Left lung (tissue), 10 donors: ENCODE measurements around the gene VWA7. TPM values are rescaled to one million over a fixed set of nuclear protein-coding genes. Genes with fewer than 3 reads are reported as not detected.

Source experiments
- ATAC-seq: fragments of 200-7000 bp; cut with Tn5 transposase; one replicate; pipeline ENCODE4 v1.9.1; 2020; ENCODE audit warnings: moderate library complexity
- DNase-seq, 4 donors: peaks; one replicate each; pipeline ENCODE4 v3.0.0-alpha.2; 2013 to 2020
- H3K27ac ChIP-seq, 2 donors: fragments of 200-600 bp; sonication (generic) in 1 of 2; one replicate each; pipeline versions ENCODE4 v1.5.0 to v1.8.0; 2020 to 2021
- H3K27me3 ChIP-seq, 2 donors: fragments of 200-600 bp; sonication (generic) in 1 of 2; one replicate each; pipeline versions ENCODE4 v1.5.0 to v1.8.0; 2020 to 2021
- H3K36me3 ChIP-seq, 2 donors: fragments of 200-600 bp; sonication (generic) in 1 of 2; one replicate each; pipeline versions ENCODE4 v1.5.0 to v1.8.0; 2020 to 2021
- H3K4me1 ChIP-seq, 2 donors: fragments of 200-600 bp; one replicate each; pipeline ENCODE4 v1.8.0; 2021
- H3K4me3 ChIP-seq, 2 donors: fragments of 200-600 bp; sonication (generic) in 1 of 2; one replicate each; pipeline versions ENCODE4 v1.5.0 to v1.8.0; 2020 to 2021; ENCODE audit warnings: mild to moderate bottlenecking in 1 of 2
- H3K9me3 ChIP-seq, 2 donors: fragments of 200-600 bp; sonication (generic) in 1 of 2; one replicate each; pipeline versions ENCODE4 v1.5.0 to v1.8.0; 2020 to 2021
- CTCF ChIP-seq, 2 donors: fragments of 200-600 bp; sonication (generic) in 1 of 2; IDR thresholded peaks; one replicate each; pipeline versions ENCODE4 v1.5.0 to v1.8.0; 2021; ENCODE audit warnings: antibody characterized with exemption in 2 of 2
- intact Hi-C, 2 donors: fragments of 100-400 bp; cut with DNase I; formaldehyde crosslinking; loops; one replicate each; pipeline versions ENCODE4 v1.11.2 to v1.14.2; 2022
- polyA plus RNA-seq, 6 donors: library from polyadenylated mRNA; unstranded; fragments of 120-200 nt; gene quantifications; one replicate each; pipeline ENCODE4 v1.2.1, GENCODE V29; 2013; ENCODE audit not compliant: insufficient read length in 6 of 6
- total RNA-seq, 2 donors: library from RNA; stranded (reverse); fragmentation: NEBNext Ultra II Directional; extraction: Animal tissue kit (Norgen Biotek cat#: 25700); gene quantifications; one replicate each; pipeline ENCODE4 v1.2.1, GENCODE V29; 2021
- donor health status: DM: no; HTN: yes; CAD: no.
- donor health status: DM: no; HTN: no; CAD: no.

Gene VWA7
- total and polyA plus RNA-seq, 8 donors, result 1.4 to 5.0 (median 2.9) TPM

DNA sequence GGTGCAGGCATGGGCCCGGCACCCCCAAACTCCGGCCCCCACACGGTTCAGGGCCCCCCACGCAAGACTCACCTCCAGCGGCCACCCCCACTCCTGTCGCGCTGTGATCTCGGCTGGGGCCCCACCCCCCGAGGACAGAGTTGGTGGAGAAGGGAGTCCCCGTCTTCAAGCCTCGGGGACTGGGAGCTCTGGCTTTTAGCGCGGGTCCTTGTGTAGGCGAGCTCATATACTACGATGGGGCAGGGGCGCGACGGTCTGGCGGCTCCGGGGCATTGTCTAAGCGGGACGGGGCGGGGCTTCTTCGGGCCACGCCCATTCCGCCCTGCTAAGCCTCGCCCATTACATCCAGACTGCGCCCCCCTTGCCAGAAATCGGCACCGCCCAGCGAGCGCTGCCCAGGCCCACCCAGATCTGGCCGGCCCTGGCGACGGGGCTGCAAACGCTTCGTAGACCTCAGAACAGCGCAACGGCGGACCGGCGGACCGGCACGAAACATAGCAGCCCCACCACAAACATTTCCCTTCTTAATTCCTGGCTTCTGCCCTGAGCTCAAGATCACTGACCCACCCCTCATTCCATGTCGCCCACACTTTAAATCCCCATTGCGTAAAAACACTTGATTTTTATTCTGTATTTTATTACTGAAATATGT, 47.0 kb downstream of the VWA7 start:
- peaks cover 4 to 65% of the 10 kb centered on the region in 2 donors for H3K36me3 ChIP-seq
- peaks cover 30 to 86% of the 10 kb centered on the region in 2 donors for H3K4me1 ChIP-seq

DNA sequence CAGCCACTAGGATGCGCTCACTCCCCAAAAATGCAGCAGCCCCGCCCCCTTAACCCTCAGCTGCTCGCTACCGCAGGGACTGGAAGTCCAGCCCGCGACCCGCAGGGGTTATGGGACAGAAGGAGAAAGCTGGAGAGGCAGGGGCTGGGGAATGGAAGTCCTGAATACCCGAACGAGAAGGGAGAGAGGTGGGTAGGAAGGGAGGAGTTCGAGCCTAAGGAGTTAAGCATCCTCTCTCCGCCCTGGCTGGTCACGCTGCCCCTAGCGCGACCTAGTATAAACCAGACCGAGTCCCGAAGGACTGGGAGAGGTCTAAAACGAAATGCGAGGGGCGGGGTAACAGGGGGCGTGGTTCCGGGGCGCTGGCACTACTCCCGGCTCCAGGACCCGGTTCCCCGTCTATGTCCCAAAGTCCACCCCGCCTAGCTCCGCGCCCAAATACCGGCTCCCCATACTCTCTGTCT, 47.6 kb downstream of the VWA7 start:
- Histone ChIP-seq H3K27ac (peak overlapping the region; percentile 92 to 97), H3K27me3 (no peaks in the 10 kb centered on the region), H3K9me3 (no peaks in the 10 kb centered on the region), H3K4me3 (peak overlapping the region; percentile 48 to 79), H3K36me3 (peaks cover 4 to 65% of the 10 kb centered on the region in 2 donors), H3K4me1 (peaks cover 30 to 85% of the 10 kb centered on the region in 2 donors)
- intact Hi-C loops, result no loop called here
- TF ChIP-seq CTCF (IDR thresholded peaks at IDR 0.05), result peak in 1 of 2 donors; percentile 2
- peak; percentile 92 to 95 (median 94) for DNase-seq
- ATAC-seq, result peak; percentile 89

More for the DNA sequence above, 47.0 kb downstream of the VWA7 start:
- H3K27me3 ChIP-seq, result no peaks in the 10 kb centered on the region
- DNase-seq (peak; percentile 89 to 97 (median 93)), ATAC-seq (peak; percentile 82)
- TF ChIP-seq CTCF (IDR thresholded peaks at IDR 0.05), result no peak
- H3K27ac ChIP-seq, result peak overlapping the region; percentile 92 to 97
- peak overlapping the region; percentile 48 to 79 for H3K4me3 ChIP-seq
- intact Hi-C loops, result no loop called here
- H3K9me3 ChIP-seq, result no peaks in the 10 kb centered on the region

- Histone ChIP-seq H3K36me3 (peaks cover 4 to 67% of the 10 kb centered on the region in 2 donors), H3K4me3 (peak within 1 kb of the TSS; percentile 48 to 79), H3K9me3 (no peaks in the 10 kb centered on the region), H3K27me3 (no peaks in the 10 kb centered on the region), H3K4me1 (peaks cover 25 to 79% of the 10 kb centered on the region in 2 donors), H3K27ac (peak within 1 kb of the TSS; percentile 92 to 97)
- peak; percentile 48 to 60 for TF ChIP-seq CTCF (IDR thresholded peaks at IDR 0.05)
- intact Hi-C loops, result no loop called here
- ATAC-seq, result peak; percentile 42
- peak in 1 of 4 donors; percentile 81 for DNase-seq
These were observed 48.2 kb downstream of the VWA7 start, which contains the start of gene DDAH2 for GRCh38 chr6:31728767-31729514. Gene DDAH2 (minus strand): TSS chr6:31729299. CDS start chr6:31729161, 138 bp downstream.

DNA sequence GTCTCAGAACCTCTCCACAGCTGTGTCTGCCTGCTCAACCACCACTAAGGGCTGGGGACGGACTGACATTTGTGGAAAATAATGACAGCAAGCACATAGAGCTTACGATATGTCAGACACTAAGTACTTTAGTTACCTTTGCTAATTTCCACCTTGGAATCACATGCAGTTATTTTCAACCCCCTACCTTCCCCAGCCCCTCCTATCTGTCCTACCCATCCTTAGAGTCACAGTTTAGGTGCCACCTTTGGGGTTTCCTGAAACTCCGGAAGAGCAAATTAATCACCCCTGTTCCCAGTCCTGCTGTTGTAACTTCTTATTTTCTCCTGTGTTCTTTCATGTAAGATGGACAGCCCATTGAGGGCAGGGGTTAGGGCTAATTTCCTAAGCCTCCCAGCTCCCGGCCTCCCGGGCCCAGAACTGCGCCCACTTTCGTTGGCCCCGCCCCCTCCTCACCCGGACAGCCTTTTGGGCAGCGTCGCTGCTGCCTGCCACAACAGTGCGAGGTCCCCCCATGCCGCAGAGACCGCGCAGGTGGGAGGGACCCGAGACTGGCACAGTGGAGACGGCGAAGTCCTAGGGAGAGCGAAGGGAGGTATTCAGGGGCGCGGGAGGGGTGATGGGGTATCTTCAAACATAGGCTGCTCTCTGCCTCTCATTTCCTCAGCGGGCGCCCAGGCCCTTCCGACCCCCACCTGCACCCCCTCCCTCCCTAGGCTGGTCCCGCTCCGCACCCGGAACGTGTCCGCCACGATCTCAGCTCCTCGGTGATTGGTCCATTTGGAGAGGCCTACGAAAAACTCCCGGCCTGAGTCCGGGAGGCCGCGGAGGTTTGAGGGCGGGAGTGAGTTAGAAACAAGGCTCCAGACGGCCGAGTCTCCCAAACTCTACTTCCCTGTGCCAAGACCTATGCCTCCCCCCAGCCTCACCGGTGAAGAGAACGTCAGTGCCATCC, 49.1 kb downstream of the VWA7 start:
- peaks cover 25 to 69% of the 10 kb centered on the region in 2 donors for H3K4me1 ChIP-seq
- H3K27ac ChIP-seq, result peak overlapping the region; percentile 77 to 97
- no peaks in the 10 kb centered on the region for H3K27me3 ChIP-seq
- H3K4me3 ChIP-seq, result peak overlapping the region; percentile 48 to 79
- ATAC-seq, result no peak
- no peak for TF ChIP-seq CTCF (IDR thresholded peaks at IDR 0.05)
- peaks cover 0 to 58% of the 10 kb centered on the region in 2 donors for H3K36me3 ChIP-seq
- peak in 1 of 4 donors; percentile 85 for DNase-seq
- intact Hi-C loops, result no loop called here
- no peaks in the 10 kb centered on the region for H3K9me3 ChIP-seq
